ENCODE results near the gene CEACAM7. TPM values are rescaled to one million over a fixed set of nuclear protein-coding genes. Genes with fewer than 3 reads are reported as not detected.
"Not testable (repeated sequence)": the region's sequence is repeated elsewhere in the genome, so short reads cannot be mapped to it uniquely, and the experiment has no call there.

Gene CEACAM7
- total RNA-seq, 1 donor from 2014 or later, result not detected

- H3K9me3 Mint-ChIP-seq (ENCODE audit: unreplicated experiment), result peaks cover 21% of the 10 kb centered on the region
- TF ChIP-seq, protein P1, sequence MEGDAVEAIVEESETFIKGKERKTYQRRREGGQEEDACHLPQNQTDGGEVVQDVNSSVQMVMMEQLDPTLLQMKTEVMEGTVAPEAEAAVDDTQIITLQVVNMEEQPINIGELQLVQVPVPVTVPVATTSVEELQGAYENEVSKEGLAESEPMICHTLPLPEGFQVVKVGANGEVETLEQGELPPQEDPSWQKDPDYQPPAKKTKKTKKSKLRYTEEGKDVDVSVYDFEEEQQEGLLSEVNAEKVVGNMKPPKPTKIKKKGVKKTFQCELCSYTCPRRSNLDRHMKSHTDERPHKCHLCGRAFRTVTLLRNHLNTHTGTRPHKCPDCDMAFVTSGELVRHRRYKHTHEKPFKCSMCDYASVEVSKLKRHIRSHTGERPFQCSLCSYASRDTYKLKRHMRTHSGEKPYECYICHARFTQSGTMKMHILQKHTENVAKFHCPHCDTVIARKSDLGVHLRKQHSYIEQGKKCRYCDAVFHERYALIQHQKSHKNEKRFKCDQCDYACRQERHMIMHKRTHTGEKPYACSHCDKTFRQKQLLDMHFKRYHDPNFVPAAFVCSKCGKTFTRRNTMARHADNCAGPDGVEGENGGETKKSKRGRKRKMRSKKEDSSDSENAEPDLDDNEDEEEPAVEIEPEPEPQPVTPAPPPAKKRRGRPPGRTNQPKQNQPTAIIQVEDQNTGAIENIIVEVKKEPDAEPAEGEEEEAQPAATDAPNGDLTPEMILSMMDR (IDR thresholded peaks at IDR 0.05), result no peak
Measured at GRCh38 chr19:41666075-41666474, 22.0 kb downstream of the CEACAM7 start.

DNA sequence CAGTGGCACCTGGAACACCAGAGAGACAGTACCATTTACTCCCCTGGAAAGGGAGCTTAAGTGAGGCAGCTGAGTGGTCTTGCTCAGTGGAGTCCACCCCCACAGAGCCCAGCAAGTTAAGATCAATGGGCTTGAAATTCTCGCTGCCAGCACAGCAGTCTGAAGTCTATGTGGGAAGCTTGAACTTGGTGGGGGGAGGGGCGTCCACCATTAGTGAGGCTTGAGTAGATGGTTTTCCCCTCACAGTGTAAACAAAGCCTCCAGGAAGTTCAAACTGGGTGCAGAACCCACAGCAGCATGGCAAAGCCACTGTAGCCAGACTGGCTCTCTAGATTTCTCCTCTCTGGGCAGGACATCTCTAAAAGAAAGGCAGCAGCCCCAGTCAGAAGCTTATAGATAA is 30.9 kb downstream of the CEACAM7 start:
- Mint-ChIP-seq H3K36me3 (ENCODE audit: unreplicated experiment) (no peaks in the 10 kb centered on the region), H3K27ac (ENCODE audit: unreplicated experiment) (no peak overlapping the region), H3K9me3 (ENCODE audit: unreplicated experiment) (no peaks in the 10 kb centered on the region), H3K4me3 (ENCODE audit: unreplicated experiment) (no peak overlapping the region), H3K4me1 (ENCODE audit: unreplicated experiment) (no peaks in the 10 kb centered on the region), H3K27me3 (ENCODE audit: unreplicated experiment) (peaks cover 12% of the 10 kb centered on the region)
- TF ChIP-seq, protein P1 (IDR thresholded peaks at IDR 0.05), result no peak
- DNase-seq (ENCODE audit: extremely low spot score, unreplicated experiment), result no peak

More at GRCh38 chr19:41666075-41666474, 22.0 kb downstream of the CEACAM7 start:
- Mint-ChIP-seq H3K27me3 (ENCODE audit: unreplicated experiment) (no peaks in the 10 kb centered on the region), H3K27ac (ENCODE audit: unreplicated experiment) (no peak overlapping the region), H3K4me3 (ENCODE audit: unreplicated experiment) (no peak overlapping the region), H3K4me1 (ENCODE audit: unreplicated experiment) (no peaks in the 10 kb centered on the region), H3K36me3 (ENCODE audit: unreplicated experiment) (no peaks in the 10 kb centered on the region)
- DNase-seq (ENCODE audit: extremely low spot score, unreplicated experiment), result no peak

- H3K36me3 Mint-ChIP-seq (ENCODE audit: unreplicated experiment); H3K9me3 Mint-ChIP-seq (ENCODE audit: unreplicated experiment); H3K27ac Mint-ChIP-seq (ENCODE audit: unreplicated experiment); DNase-seq (ENCODE audit: extremely low spot score, unreplicated experiment); H3K4me1 Mint-ChIP-seq (ENCODE audit: unreplicated experiment); H3K4me3 Mint-ChIP-seq (ENCODE audit: unreplicated experiment): not testable (repeated sequence)
- H3K27me3 Mint-ChIP-seq (ENCODE audit: unreplicated experiment), result peaks cover 12% of the 10 kb centered on the region
Measured at GRCh38 chr19:41656756-41657155, 31.3 kb downstream of the CEACAM7 start.

DNA sequence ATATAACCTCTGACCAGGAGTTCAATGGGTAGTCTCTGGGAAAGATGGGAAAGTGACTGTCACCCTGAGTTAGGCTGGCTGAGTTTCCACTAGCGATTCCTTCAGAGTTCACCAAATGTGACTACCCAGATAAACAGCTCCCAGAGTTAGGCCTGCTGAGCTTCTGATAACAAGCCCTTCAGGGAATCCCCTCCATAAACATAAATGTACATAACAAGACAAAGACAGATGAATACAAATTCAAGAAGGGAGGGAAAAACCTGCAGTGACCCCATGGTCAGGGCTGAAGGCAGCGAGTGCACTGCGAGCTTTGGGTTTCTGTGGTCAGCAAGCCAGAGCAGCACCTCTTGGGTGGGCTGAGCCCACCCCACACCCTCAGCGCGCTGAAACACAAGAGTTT is 35.8 kb downstream of the CEACAM7 start:
- TF ChIP-seq, protein P1 (IDR thresholded peaks at IDR 0.05), result no peak
- Mint-ChIP-seq H3K4me1 (ENCODE audit: unreplicated experiment) (no peaks in the 10 kb centered on the region), H3K9me3 (ENCODE audit: unreplicated experiment) (no peaks in the 10 kb centered on the region), H3K27me3 (ENCODE audit: unreplicated experiment) (peaks cover 7% of the 10 kb centered on the region), H3K36me3 (ENCODE audit: unreplicated experiment) (no peaks in the 10 kb centered on the region), H3K27ac (ENCODE audit: unreplicated experiment) (no peak overlapping the region), H3K4me3 (ENCODE audit: unreplicated experiment) (no peak overlapping the region)
- DNase-seq (ENCODE audit: extremely low spot score, unreplicated experiment), result no peak

GRCh38 chr19:41649827-41650226 is 38.2 kb downstream of the CEACAM7 start:
- no peaks in the 10 kb centered on the region for H3K9me3 Mint-ChIP-seq (ENCODE audit: unreplicated experiment)
- H3K4me3 Mint-ChIP-seq (ENCODE audit: unreplicated experiment), result no peak overlapping the region
- no peak for DNase-seq (ENCODE audit: extremely low spot score, unreplicated experiment)
- TF ChIP-seq, protein P1 (IDR thresholded peaks at IDR 0.05), result no peak
- H3K4me1 Mint-ChIP-seq (ENCODE audit: unreplicated experiment), result no peaks in the 10 kb centered on the region
- H3K36me3 Mint-ChIP-seq (ENCODE audit: unreplicated experiment), result no peaks in the 10 kb centered on the region
- H3K27ac Mint-ChIP-seq (ENCODE audit: unreplicated experiment), result no peak overlapping the region
- H3K27me3 Mint-ChIP-seq (ENCODE audit: unreplicated experiment), result peaks cover 2% of the 10 kb centered on the region
